NCI-H128 (cell line): ENCODE measurements around the gene MRPL20.
A peak's percentile ranks its signal among the peaks of the same experiment; 100 is the strongest.
"Not testable (repeated sequence)": the region's sequence is repeated elsewhere in the genome, so short reads cannot be mapped to it uniquely, and the experiment has no call there.

Experiments used
- DNase-seq: peaks from one replicate; lab custom pipeline; 2025; ENCODE audit not compliant: unreplicated experiment; lab: John Stamatoyannopoulos, UW

MRPL20 gene

GRCh38 chr1:1437033-1437903 is 30.2 kb upstream of the MRPL20 start:
- DNase-seq, result no peak

GRCh38 chr1:1436630-1437032 is 29.5 kb upstream of the MRPL20 start:
- no peak for DNase-seq

- DNase-seq, result no peak
These were observed 29.0 kb upstream of the MRPL20 start for GRCh38 chr1:1435911-1436629.

- DNase-seq, result peak; percentile 74
These were observed 28.2 kb upstream of the MRPL20 start, which contains the start of gene VWA1 for GRCh38 chr1:1435106-1435903. Gene VWA1, plus strand, starts transcription at chr1:1435690. Its CDS starts 59 bp downstream, at chr1:1435749.

GRCh38 chr1:1434824-1435105 is 27.7 kb upstream of the MRPL20 start:
- no peak for DNase-seq

- no peak for DNase-seq
These were observed 27.2 kb upstream of the MRPL20 start for GRCh38 chr1:1434131-1434823.

GRCh38 chr1:1433804-1434130 is 26.7 kb upstream of the MRPL20 start:
- DNase-seq, result no peak

- no peak for DNase-seq
These were observed 26.1 kb upstream of the MRPL20 start for GRCh38 chr1:1432951-1433803.

- DNase-seq, result no peak
These were observed 25.3 kb upstream of the MRPL20 start for GRCh38 chr1:1432274-1432950.

GRCh38 chr1:1431845-1432273 is 24.8 kb upstream of the MRPL20 start:
- no peak for DNase-seq

GRCh38 chr1:1430992-1431844 is 24.1 kb upstream of the MRPL20 start:
- no peak for DNase-seq

- DNase-seq, result no peak
These were observed 23.3 kb upstream of the MRPL20 start for GRCh38 chr1:1430114-1430982.

- DNase-seq, result no peak
These were observed 22.6 kb upstream of the MRPL20 start for GRCh38 chr1:1429671-1430073.

GRCh38 chr1:1428967-1429366 is 21.9 kb upstream of the MRPL20 start:
- DNase-seq, result not testable (repeated sequence)

GRCh38 chr1:1428174-1428573 is 21.1 kb upstream of the MRPL20 start:
- no peak for DNase-seq

GRCh38 chr1:1427820-1428148 is 20.7 kb upstream of the MRPL20 start:
- DNase-seq, result no peak

- DNase-seq, result no peak
These were observed 20.2 kb upstream of the MRPL20 start for GRCh38 chr1:1427106-1427819.
